Measurements from ENCODE around the gene PDE6D. TPM values are rescaled to one million over a fixed set of nuclear protein-coding genes. Genes with fewer than 3 reads are reported as not detected.

The PDE6D gene
- total and polyA plus RNA-seq, 2 of the 13 experiments (the other 11 are each of a cell fraction or from before 2014, with no cell fraction given) = 14.1 to 23.2 TPM

DNA sequence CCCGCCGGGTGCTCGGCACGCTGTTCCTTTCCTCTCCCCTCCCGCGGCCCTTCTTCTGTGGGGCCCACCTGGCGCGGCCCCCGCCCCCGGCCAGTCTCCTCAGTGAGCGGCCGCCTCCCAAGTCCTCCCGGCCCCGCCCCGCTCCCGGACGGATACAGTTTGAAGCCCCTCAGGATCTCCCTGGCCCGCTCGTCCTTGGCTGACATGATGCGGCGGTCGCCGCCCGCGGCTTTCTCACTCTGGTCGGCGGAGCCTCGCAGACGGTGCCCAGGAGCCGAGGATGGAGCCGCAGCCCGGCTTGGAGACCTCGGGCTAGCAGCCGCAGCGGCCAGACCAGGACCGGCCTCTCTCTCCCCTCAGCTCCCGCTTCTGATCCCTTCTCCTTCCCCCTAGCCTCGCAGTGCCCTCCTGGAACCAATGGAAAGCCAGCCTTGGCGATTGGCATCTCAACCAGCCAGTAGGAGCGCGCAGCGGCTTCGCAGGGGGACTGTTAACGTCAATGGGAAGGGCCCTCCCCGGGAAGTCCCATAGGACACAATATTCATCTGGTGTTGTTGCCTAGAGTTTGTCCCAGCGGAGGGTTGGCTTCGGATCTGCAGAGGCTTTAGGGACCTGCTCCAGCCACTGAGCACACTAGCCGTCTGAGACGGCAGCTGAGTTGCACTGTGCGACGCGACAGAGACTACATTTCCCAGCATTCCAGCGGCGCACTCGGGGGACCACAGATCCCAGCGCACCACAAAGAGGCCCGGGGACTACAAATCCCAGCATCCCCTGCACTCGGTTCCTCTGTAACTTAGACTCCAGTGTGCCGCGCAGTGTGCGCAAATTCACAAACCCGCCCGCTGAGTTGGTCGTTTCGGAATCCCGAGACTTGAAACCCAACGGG, at the start of gene PDE6D (continued):
- TF ChIP-seq SRSF1 (optimal IDR thresholded peaks at IDR 0.05; ENCODE audit: low read depth, low read length) (peak; percentile 87), RAD21 (CRISPR knock-in tag; IDR thresholded peaks at IDR 0.05) (peak; percentile 29; the same call in 1 of the 2 replicates), ERF (CRISPR knock-in tag; IDR thresholded peaks at IDR 0.05) (peak; percentile 72), ZBED4 (CRISPR knock-in tag; IDR thresholded peaks at IDR 0.05; ENCODE audit: borderline replicate concordance) (no peak; the same call in none of the 2 replicates), ATF2 (CRISPR knock-in tag; IDR thresholded peaks at IDR 0.05) (peak; percentile 25), NFKBIZ (CRISPR knock-in tag; IDR thresholded peaks at IDR 0.05) (no peak), MED13 (CRISPR knock-in tag; IDR thresholded peaks at IDR 0.05) (no peak), ZNF75D (CRISPR knock-in tag; IDR thresholded peaks at IDR 0.05; ENCODE audit: borderline replicate concordance) (no peak), REL (CRISPR knock-in tag; conservative IDR thresholded peaks at IDR 0.05) (peak; percentile 18; the same call in 1 of the 2 replicates), TCF12 (IDR thresholded peaks at IDR 0.05) (no peak), TCF12 (CRISPR knock-in tag; IDR thresholded peaks at IDR 0.05) (peak; percentile 70; the same call in 1 of the 2 replicates), ZBTB34 (CRISPR knock-in tag; IDR thresholded peaks at IDR 0.05) (peak; percentile 26; the same call in 1 of the 2 replicates), CSRNP2 (CRISPR knock-in tag; conservative IDR thresholded peaks at IDR 0.05; ENCODE audit: low read depth) (no peak)
- TF ChIP-seq, protein P1, sequence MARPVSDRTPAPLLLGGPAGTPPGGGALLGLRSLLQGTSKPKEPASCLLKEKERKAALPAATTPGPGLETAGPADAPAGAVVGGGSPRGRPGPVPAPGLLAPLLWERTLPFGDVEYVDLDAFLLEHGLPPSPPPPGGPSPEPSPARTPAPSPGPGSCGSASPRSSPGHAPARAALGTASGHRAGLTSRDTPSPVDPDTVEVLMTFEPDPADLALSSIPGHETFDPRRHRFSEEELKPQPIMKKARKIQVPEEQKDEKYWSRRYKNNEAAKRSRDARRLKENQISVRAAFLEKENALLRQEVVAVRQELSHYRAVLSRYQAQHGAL (CRISPR knock-in tag; IDR thresholded peaks at IDR 0.05; ENCODE audit: not compliant biosample characterization) = peak; percentile 77
- TF ChIP-seq, protein P2, sequence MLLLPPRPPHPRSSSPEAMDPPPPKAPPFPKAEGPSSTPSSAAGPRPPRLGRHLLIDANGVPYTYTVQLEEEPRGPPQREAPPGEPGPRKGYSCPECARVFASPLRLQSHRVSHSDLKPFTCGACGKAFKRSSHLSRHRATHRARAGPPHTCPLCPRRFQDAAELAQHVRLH (CRISPR knock-in tag; IDR thresholded peaks at IDR 0.05; ENCODE audit: borderline replicate concordance, low read depth) = peak; percentile 35; the same call in 1 of the 2 replicates
- TF ChIP-seq, protein P3, sequence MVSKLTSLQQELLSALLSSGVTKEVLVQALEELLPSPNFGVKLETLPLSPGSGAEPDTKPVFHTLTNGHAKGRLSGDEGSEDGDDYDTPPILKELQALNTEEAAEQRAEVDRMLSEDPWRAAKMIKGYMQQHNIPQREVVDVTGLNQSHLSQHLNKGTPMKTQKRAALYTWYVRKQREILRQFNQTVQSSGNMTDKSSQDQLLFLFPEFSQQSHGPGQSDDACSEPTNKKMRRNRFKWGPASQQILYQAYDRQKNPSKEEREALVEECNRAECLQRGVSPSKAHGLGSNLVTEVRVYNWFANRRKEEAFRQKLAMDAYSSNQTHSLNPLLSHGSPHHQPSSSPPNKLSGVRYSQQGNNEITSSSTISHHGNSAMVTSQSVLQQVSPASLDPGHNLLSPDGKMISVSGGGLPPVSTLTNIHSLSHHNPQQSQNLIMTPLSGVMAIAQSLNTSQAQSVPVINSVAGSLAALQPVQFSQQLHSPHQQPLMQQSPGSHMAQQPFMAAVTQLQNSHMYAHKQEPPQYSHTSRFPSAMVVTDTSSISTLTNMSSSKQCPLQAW (CRISPR knock-in tag; IDR thresholded peaks at IDR 0.05) = 0 out of 2 replicates have a peak, but pooled peaks have one; percentile 57
